Testis (tissue), 3 donors: ENCODE data around the gene SUSD2. TPM values are rescaled to one million over a fixed set of nuclear protein-coding genes. Genes with fewer than 3 reads are reported as not detected.

Experiments
- DNase-seq: peaks from one replicate; pipeline ENCODE4 v3.0.0-alpha.2; 2019
- H3K27ac ChIP-seq, 2 donors: fragments of 200-600 bp; sonication (generic); one replicate each; pipeline ENCODE4 v1.5.1; 2019
- H3K27me3 ChIP-seq: fragments of 200-600 bp; sonication (generic); one replicate; pipeline ENCODE4 v1.5.1; 2019
- H3K36me3 ChIP-seq: fragments of 200-600 bp; sonication (generic); one replicate; pipeline ENCODE4 v1.5.1; 2017; ENCODE audit warnings: low read depth; ENCODE audit errors: missing control alignments
- H3K4me1 ChIP-seq: fragments of 200-600 bp; sonication (generic); one replicate; pipeline ENCODE4 v1.5.1; 2019
- H3K4me3 ChIP-seq, 2 donors: fragments of 200-600 bp; sonication (generic); one replicate each; pipeline ENCODE4 v1.5.1; 2017 to 2019
- H3K9me3 ChIP-seq: fragments of 200-600 bp; sonication (generic); one replicate; pipeline ENCODE4 v1.5.1; 2017
- CTCF ChIP-seq, 3 experiments: fragments of 450-650 bp in 2 of 3; fragments of 200-600 bp in 1 of 3; sonication (generic) in 1 of 3; IDR thresholded peaks; one replicate each; pipeline ENCODE4 v1.5.1; 2016 to 2019; ENCODE audit warnings: antibody characterized with exemption in 3 of 3, mild to moderate bottlenecking in 2 of 3, moderate library complexity in 1 of 3
- POLR2A ChIP-seq: fragments of 450-650 bp; IDR thresholded peaks from one replicate; pipeline ENCODE4 v1.6.1; 2017; ENCODE audit warnings: antibody characterized with exemption, mild to moderate bottlenecking, moderate library complexity
- WGBS, 2 donors: methylation state at CpG; one replicate each; pipeline ENCODE4 v1.1.5; 2018; 5-methylcytosine and 5-hydroxymethylcytosine counted together
- intact Hi-C: fragments of 100-400 bp; cut with DNase I; formaldehyde crosslinking; loops from one replicate; pipeline ENCODE4 v1.15.1; 2023; ENCODE audit warnings: low total_unique reads
- polyA plus RNA-seq: library from polyadenylated mRNA; stranded (reverse); fragments of 350-450 nt; fragmentation: Illumina TruSeq; extraction: RNeasy Lipid Tissue Mini Kit (QIAGEN cat#74804); gene quantifications from one replicate; pipeline ENCODE4 v1.2.3, GENCODE V29; 2014; ENCODE audit warnings: low read depth, low replicate concordance; ENCODE audit not compliant: insufficient read depth
- total RNA-seq, 2 donors: library from RNA; depleted of rRNA; stranded (reverse); fragments of >200 nt; gene quantifications; one replicate each; pipeline ENCODE4 v1.2.3, GENCODE V29; 2016

The SUSD2 gene
- total and polyA plus RNA-seq, 3 donors from 2014 or later, result 5.3 to 11.9 (median 5.7) TPM

- no peak overlapping the region for H3K4me3 ChIP-seq
- no peak overlapping the region for H3K27ac ChIP-seq
- no peaks in the 10 kb centered on the region for H3K36me3 ChIP-seq
- intact Hi-C loops, result no loop called here
- no peaks in the 10 kb centered on the region for H3K9me3 ChIP-seq
- DNase-seq, result no peak
- no peak for TF ChIP-seq CTCF (IDR thresholded peaks at IDR 0.05)
- TF ChIP-seq POLR2A, result no peak
- 93 to 100% methylated on average over 2 of the region's 2 CpGs for WGBS, 2 donors
- H3K27me3 ChIP-seq, result no peaks in the 10 kb centered on the region
- H3K4me1 ChIP-seq, result peaks cover 23% of the 10 kb centered on the region
Observed at GRCh38 chr22:24159650-24160049, 21.6 kb upstream of the SUSD2 start.

- intact Hi-C loops, result no loop called here
- TF ChIP-seq CTCF (IDR thresholded peaks at IDR 0.05), result no peak
- no peak for TF ChIP-seq POLR2A
- H3K4me1 ChIP-seq, result peaks cover 19% of the 10 kb centered on the region
- DNase-seq, result no peak
- H3K27me3 ChIP-seq, result no peaks in the 10 kb centered on the region
- no peak overlapping the region for H3K4me3 ChIP-seq
- no peaks in the 10 kb centered on the region for H3K9me3 ChIP-seq
- H3K27ac ChIP-seq, result no peak overlapping the region
- no peaks in the 10 kb centered on the region for H3K36me3 ChIP-seq
- 75 to 84% methylated on average over 6 of the region's 6 CpGs for WGBS, 2 donors
Observed at GRCh38 chr22:24160546-24160945, 20.7 kb upstream of the SUSD2 start.

GRCh38 chr22:24161485-24161884, 19.8 kb upstream of the SUSD2 start:
- H3K4me3 ChIP-seq, result no peak overlapping the region
- no peak for DNase-seq
- H3K27me3 ChIP-seq, result no peaks in the 10 kb centered on the region
- WGBS, 2 donors, result 88 to 89% methylated on average over 7 of the region's 7 CpGs
- no peak overlapping the region for H3K27ac ChIP-seq
- peaks cover 18% of the 10 kb centered on the region for H3K4me1 ChIP-seq
- intact Hi-C loops, result no loop called here
- H3K9me3 ChIP-seq, result no peaks in the 10 kb centered on the region
- TF ChIP-seq CTCF (IDR thresholded peaks at IDR 0.05), result no peak
- no peak for TF ChIP-seq POLR2A
- H3K36me3 ChIP-seq, result no peaks in the 10 kb centered on the region

GRCh38 chr22:24161909-24162308, 19.4 kb upstream of the SUSD2 start:
- no peak for TF ChIP-seq POLR2A
- no peak for TF ChIP-seq CTCF (IDR thresholded peaks at IDR 0.05)
- no peak overlapping the region for H3K27ac ChIP-seq
- no peak for DNase-seq
- H3K9me3 ChIP-seq, result no peaks in the 10 kb centered on the region
- H3K27me3 ChIP-seq, result no peaks in the 10 kb centered on the region
- intact Hi-C loops, result no loop called here
- H3K36me3 ChIP-seq, result no peaks in the 10 kb centered on the region
- H3K4me1 ChIP-seq, result peaks cover 18% of the 10 kb centered on the region
- H3K4me3 ChIP-seq, result no peak overlapping the region
- WGBS, 2 donors, result 80% methylated on average over 6 of the region's 6 CpGs; no CpG with 5 or more reads in 1 of the 2 donors

- TF ChIP-seq POLR2A, result no peak
- no peak for TF ChIP-seq CTCF (IDR thresholded peaks at IDR 0.05)
- WGBS, 2 donors, result 84 to 94% methylated on average over 6 of the region's 6 CpGs
- Histone ChIP-seq H3K4me1 (peaks cover 12% of the 10 kb centered on the region), H3K27me3 (no peaks in the 10 kb centered on the region), H3K36me3 (no peaks in the 10 kb centered on the region), H3K27ac (no peak overlapping the region), H3K9me3 (no peaks in the 10 kb centered on the region), H3K4me3 (no peak overlapping the region)
- intact Hi-C loops, result no loop called here
- no peak for DNase-seq
Observed at GRCh38 chr22:24162436-24162835, 18.9 kb upstream of the SUSD2 start.
